Astrocyte of the spinal cord (primary cell): ENCODE results near the gene SLC1A2.

Source experiments
- DNase-seq: peaks from one replicate; pipeline ENCODE4 v3.0.0; 2011; ENCODE audit warnings: low read depth, low spot score
- H3K4me3 ChIP-seq: 2 replicates; pipeline ENCODE4 v1.5.1; 2011; ENCODE audit warnings: low read depth, mild to moderate bottlenecking, low read length, moderate library complexity
- CTCF ChIP-seq: IDR thresholded peaks from 2 replicates; pipeline ENCODE4 v1.5.1; 2012; ENCODE audit warnings: low read depth, mild to moderate bottlenecking, low read length, inconsistent platforms
- in situ Hi-C: cut with HindIII; loops from 2 replicates; pipeline ENCODE4 v1.10.0; 2017; ENCODE audit warnings: low sequenced_read_pairs

Gene SLC1A2

GRCh38 chr11:35210876-35211546 is 208.3 kb downstream of the SLC1A2 start:
- no peak for TF ChIP-seq CTCF
- in situ Hi-C loops, result no loop called here
- DNase-seq, result no peak
- no peak overlapping the region for H3K4me3 ChIP-seq

DNA sequence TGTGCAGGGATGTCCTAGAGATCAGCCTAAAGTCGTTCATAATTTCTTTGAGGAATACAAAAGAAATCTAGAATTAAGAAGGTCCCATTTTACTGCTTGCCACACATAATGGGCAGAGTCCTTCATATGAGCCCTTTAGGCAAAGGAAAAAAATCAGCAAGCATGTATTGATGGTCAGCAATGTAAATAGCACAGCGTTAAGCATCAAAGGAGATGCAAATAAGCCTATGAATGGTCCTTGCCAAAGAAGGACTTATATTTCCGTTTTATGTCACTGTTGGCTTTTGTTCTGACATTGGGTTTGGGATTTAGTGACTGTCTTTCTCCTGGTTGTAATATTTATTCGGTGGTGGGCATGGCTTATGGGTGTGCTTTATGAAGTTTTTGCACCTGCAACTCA is 210.6 kb downstream of the SLC1A2 start:
- TF ChIP-seq CTCF, result no peak
- no peak for DNase-seq
- in situ Hi-C loops, result no loop called here
- H3K4me3 ChIP-seq, result no peak overlapping the region

GRCh38 chr11:35207471-35208403 is 211.6 kb downstream of the SLC1A2 start:
- H3K4me3 ChIP-seq, result no peak overlapping the region
- TF ChIP-seq CTCF, result no peak
- in situ Hi-C loops, result no loop called here
- DNase-seq, result no peak

DNA sequence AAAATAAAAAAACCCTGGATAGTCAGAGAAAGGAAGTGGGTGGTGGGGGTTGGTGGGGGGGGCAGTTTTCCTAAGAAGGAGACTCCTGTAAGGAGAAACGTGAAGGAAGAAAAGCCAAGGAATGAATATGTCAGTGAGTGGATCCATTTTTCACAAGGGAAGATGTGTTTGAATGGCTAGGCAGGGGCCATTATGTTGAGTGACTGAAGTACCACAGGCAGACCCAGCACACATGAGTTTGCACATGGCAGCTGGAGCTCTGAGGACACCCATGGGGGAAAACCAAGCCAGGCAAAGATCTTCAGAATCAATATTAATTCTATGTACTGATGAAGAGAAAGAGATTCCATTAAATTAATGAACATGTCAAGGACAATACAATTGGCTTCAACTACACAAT is 212.7 kb downstream of the SLC1A2 start:
- no peak for DNase-seq
- TF ChIP-seq CTCF, result no peak
- in situ Hi-C loops, result no loop called here
- no peak overlapping the region for H3K4me3 ChIP-seq

- no peak for DNase-seq
- H3K4me3 ChIP-seq, result no peak overlapping the region
- in situ Hi-C loops, result no loop called here
- no peak for TF ChIP-seq CTCF
These were observed 214.7 kb downstream of the SLC1A2 start for GRCh38 chr11:35204614-35205013.
